Trophoblast cell (in vitro differentiated cells and primary cell): ENCODE measurements around the gene ATG7.

Experiments
- DNase-seq, 2 donors: peaks; one replicate each; pipeline ENCODE4 v3.0.0-alpha.2; 2016
- H2AFZ ChIP-seq: 2 replicates; pipeline ENCODE4 v1.6.1; 2013; ENCODE audit warnings: low read length, moderate library complexity, mild to moderate bottlenecking; ENCODE audit not compliant: insufficient read depth, poor library complexity
- H2AK5ac ChIP-seq: 2 replicates; pipeline ENCODE4 v1.6.1; 2013; ENCODE audit warnings: mild to moderate bottlenecking, low read length
- H2BK120ac ChIP-seq: 2 replicates; pipeline ENCODE4 v1.6.1; 2013; ENCODE audit warnings: low read length, mild to moderate bottlenecking, moderate library complexity; ENCODE audit not compliant: insufficient read depth, poor library complexity
- H2BK12ac ChIP-seq: 2 replicates; pipeline ENCODE4 v1.6.1; 2013; ENCODE audit warnings: mild to moderate bottlenecking, low read length, moderate library complexity
- H2BK5ac ChIP-seq: 2 replicates; pipeline ENCODE4 v1.6.1; 2013; ENCODE audit warnings: low read length, low read depth, moderate library complexity, mild to moderate bottlenecking; ENCODE audit not compliant: poor library complexity
- H3K14ac ChIP-seq: 2 replicates; pipeline ENCODE4 v1.6.1; 2013; ENCODE audit warnings: mild to moderate bottlenecking, low read length
- H3K18ac ChIP-seq: 2 replicates; pipeline ENCODE4 v1.6.1; 2013; ENCODE audit warnings: mild to moderate bottlenecking, low read length
- H3K23ac ChIP-seq: 2 replicates; pipeline ENCODE4 v1.6.1; 2013; ENCODE audit warnings: low read length
- H3K27ac ChIP-seq: 2 replicates; pipeline ENCODE4 v1.5.1; 2013; ENCODE audit warnings: low read depth, mild to moderate bottlenecking, inconsistent platforms, low read length, moderate library complexity
- H3K27me3 ChIP-seq: 2 replicates; pipeline ENCODE4 v1.6.1; 2013; ENCODE audit warnings: inconsistent platforms, mild to moderate bottlenecking, low read length, moderate library complexity; ENCODE audit not compliant: insufficient read depth
- H3K36me3 ChIP-seq, 2 experiments: 1 replicate in 1 of 2; 2 replicates in 1 of 2; pipeline ENCODE4 v1.6.1; 2013; ENCODE audit warnings: low read length in 2 of 2, mild to moderate bottlenecking in 2 of 2, moderate library complexity in 1 of 2; ENCODE audit not compliant: insufficient read depth in 2 of 2, control insufficient read depth in 1 of 2
- H3K4ac ChIP-seq: 2 replicates; pipeline ENCODE4 v1.6.1; 2013; ENCODE audit warnings: low read depth, mild to moderate bottlenecking, low read length, moderate library complexity
- H3K4me1 ChIP-seq, 2 experiments: 1 replicate in 1 of 2; 2 replicates in 1 of 2; pipeline ENCODE4 v1.6.1; 2013; ENCODE audit warnings: low read length in 2 of 2, mild to moderate bottlenecking in 2 of 2, moderate library complexity in 1 of 2; ENCODE audit not compliant: insufficient read depth in 2 of 2, control insufficient read depth in 1 of 2
- H3K4me2 ChIP-seq: 2 replicates; pipeline ENCODE4 v1.6.1; 2013; ENCODE audit warnings: inconsistent platforms, mild to moderate bottlenecking, low read length, moderate library complexity
- H3K4me3 ChIP-seq: 2 replicates; pipeline ENCODE4 v1.5.1; 2013; ENCODE audit warnings: mild to moderate bottlenecking, low read depth, low read length, inconsistent platforms
- H3K79me1 ChIP-seq: one replicate; pipeline ENCODE4 v1.6.1; 2013; ENCODE audit warnings: low read length
- H3K79me2 ChIP-seq: 2 replicates; pipeline ENCODE4 v1.6.1; 2013; ENCODE audit warnings: low read length, mild to moderate bottlenecking; ENCODE audit not compliant: control insufficient read depth, insufficient read depth, poor library complexity
- H3K9ac ChIP-seq: 2 replicates; pipeline ENCODE4 v1.6.1; 2013; ENCODE audit warnings: mild to moderate bottlenecking, low read length
- H3K9me3 ChIP-seq: 2 replicates; pipeline ENCODE4 v1.6.1; 2013; ENCODE audit warnings: low read depth, mild to moderate bottlenecking, control low read depth, inconsistent platforms, low read length; ENCODE audit not compliant: insufficient read depth
- H4K12ac ChIP-seq: 2 replicates; pipeline ENCODE4 v1.6.1; 2013; ENCODE audit warnings: low read depth, mild to moderate bottlenecking, low read length, moderate library complexity
- H4K8ac ChIP-seq: 2 replicates; pipeline ENCODE4 v1.6.1; 2013; ENCODE audit warnings: low read depth, mild to moderate bottlenecking, low read length, moderate library complexity
- H4K91ac ChIP-seq: one replicate; pipeline ENCODE4 v1.6.1; 2013; ENCODE audit warnings: low read depth, mild to moderate bottlenecking, low read length, moderate library complexity
- WGBS: extraction: QIAGEN DNeasy Blood & Tissue Kit; methylation state at CpG from one replicate; pipeline ENCODE4 v1.1.7; 2013; ENCODE audit warnings: missing lambda C conversion rate; ENCODE audit not compliant: insufficient read length, insufficient coverage; ENCODE audit errors: extremely low coverage; 5-methylcytosine and 5-hydroxymethylcytosine counted together

The ATG7 gene

GRCh38 chr3:11236588-11237461, 35.4 kb upstream of the ATG7 start:
- WGBS: no CpG with 5 or more reads among the region's 8 CpGs
- Histone ChIP-seq H4K91ac (no peak overlapping the region), H3K79me2 (peaks cover 2% of the 10 kb centered on the region), H3K27me3 (no peaks in the 10 kb centered on the region), H2BK12ac (no peak overlapping the region), H4K12ac (no peak overlapping the region), H3K23ac (no peak overlapping the region), H3K4ac (no peak overlapping the region), H3K18ac (no peak overlapping the region), H2AK5ac (no peak overlapping the region), H3K9me3 (no peaks in the 10 kb centered on the region), H3K27ac (no peak overlapping the region), H2AFZ (no peak overlapping the region), H3K9ac (no peak overlapping the region), H3K14ac (no peak overlapping the region), H3K36me3 (no peaks in the 10 kb centered on the region), H3K79me1 (peaks cover 1% of the 10 kb centered on the region), H2BK120ac (peak overlapping the region; percentile 51), H4K8ac (peak overlapping the region; percentile 19), H3K4me3 (no peak overlapping the region), H3K4me2 (no peak overlapping the region), H3K4me1 (no peaks in the 10 kb centered on the region), H2BK5ac (peak overlapping the region; percentile 68)
- DNase-seq: peak; percentile 80 to 94

- no peak overlapping the region for H4K8ac ChIP-seq
- no peaks in the 10 kb centered on the region for H3K27me3 ChIP-seq
- no peak overlapping the region for H2BK120ac ChIP-seq
- H2AK5ac ChIP-seq: no peak overlapping the region
- H3K9ac ChIP-seq: no peak overlapping the region
- H3K23ac ChIP-seq: no peak overlapping the region
- no peak overlapping the region for H2AFZ ChIP-seq
- H3K14ac ChIP-seq: no peak overlapping the region
- H3K4ac ChIP-seq: no peak overlapping the region
- H3K79me1 ChIP-seq: peaks cover 1% of the 10 kb centered on the region
- H3K18ac ChIP-seq: no peak overlapping the region
- H3K4me2 ChIP-seq: no peak overlapping the region
- peak; percentile 34 to 86 for DNase-seq
- no peaks in the 10 kb centered on the region for H3K9me3 ChIP-seq
- H3K36me3 ChIP-seq: no peaks in the 10 kb centered on the region
- peak overlapping the region; percentile 2 for H4K91ac ChIP-seq
- WGBS: no CpG with 5 or more reads among the region's 3 CpGs
- H3K4me3 ChIP-seq: no peak overlapping the region
- H3K79me2 ChIP-seq: peaks cover 2% of the 10 kb centered on the region
- H4K12ac ChIP-seq: no peak overlapping the region
- H3K4me1 ChIP-seq: peaks cover 1% of the 10 kb centered on the region in 2 experiments
- H2BK5ac ChIP-seq: no peak overlapping the region
- no peak overlapping the region for H2BK12ac ChIP-seq
- H3K27ac ChIP-seq: no peak overlapping the region
Measured at GRCh38 chr3:11238060-11238459, 34.1 kb upstream of the ATG7 start.

GRCh38 chr3:11238880-11239279, 33.3 kb upstream of the ATG7 start:
- WGBS: no CpG with 5 or more reads among the region's 1 CpG
- Histone ChIP-seq H2BK5ac (no peak overlapping the region), H3K79me2 (peaks cover 2% of the 10 kb centered on the region), H4K8ac (no peak overlapping the region), H3K4me2 (no peak overlapping the region), H3K9me3 (no peaks in the 10 kb centered on the region), H3K9ac (no peak overlapping the region), H2AK5ac (no peak overlapping the region), H3K18ac (no peak overlapping the region), H2BK120ac (no peak overlapping the region), H3K14ac (no peak overlapping the region), H3K23ac (no peak overlapping the region), H3K79me1 (peaks cover 1% of the 10 kb centered on the region), H3K4me3 (no peak overlapping the region), H3K27me3 (no peaks in the 10 kb centered on the region), H4K91ac (no peak overlapping the region), H3K36me3 (no peaks in the 10 kb centered on the region), H3K4me1 (peaks cover 3% of the 10 kb centered on the region in 2 experiments), H2BK12ac (no peak overlapping the region), H2AFZ (no peak overlapping the region), H3K27ac (no peak overlapping the region), H4K12ac (no peak overlapping the region), H3K4ac (no peak overlapping the region)
- peak in 1 of 2 donors; percentile 79 for DNase-seq

- peak overlapping the region; percentile 68 for H4K91ac ChIP-seq
- H2AFZ ChIP-seq: no peak overlapping the region
- no peak overlapping the region for H3K9ac ChIP-seq
- H3K79me2 ChIP-seq: peaks cover 2% of the 10 kb centered on the region
- H2BK120ac ChIP-seq: no peak overlapping the region
- no peak overlapping the region for H3K27ac ChIP-seq
- peaks cover 1% of the 10 kb centered on the region for H3K79me1 ChIP-seq
- no peaks in the 10 kb centered on the region for H3K9me3 ChIP-seq
- no peak overlapping the region for H3K4me3 ChIP-seq
- H3K4me1 ChIP-seq: peaks cover 3% of the 10 kb centered on the region in 2 experiments
- H2AK5ac ChIP-seq: no peak overlapping the region
- H3K23ac ChIP-seq: no peak overlapping the region
- H3K18ac ChIP-seq: no peak overlapping the region
- peak overlapping the region; percentile 28 for H4K8ac ChIP-seq
- no peaks in the 10 kb centered on the region for H3K27me3 ChIP-seq
- no peak overlapping the region for H3K4ac ChIP-seq
- no peaks in the 10 kb centered on the region for H3K36me3 ChIP-seq
- no peak overlapping the region for H4K12ac ChIP-seq
- H3K4me2 ChIP-seq: no peak overlapping the region
- no peak overlapping the region for H2BK5ac ChIP-seq
- WGBS: no CpG with 5 or more reads among the region's 1 CpG
- H3K14ac ChIP-seq: no peak overlapping the region
- H2BK12ac ChIP-seq: no peak overlapping the region
- DNase-seq: peak; percentile 30 to 59
Measured at GRCh38 chr3:11239796-11240195, 32.4 kb upstream of the ATG7 start.
